Activated naive CD4-positive, alpha-beta T cell treated with anti-CD3 and anti-CD28 coated beads, Interleukin-2, amount 50 U/mL, for 16 hours (primary cell): ENCODE results near the gene MT1H.
"Not testable (repeated sequence)": the region's sequence is repeated elsewhere in the genome, so short reads cannot be mapped to it uniquely, and the experiment has no call there.

ENCODE experiments used
- DNase-seq: peaks from one replicate; pipeline ENCODE4 v3.0.0-alpha.2; 2020

The MT1H gene

DNA sequence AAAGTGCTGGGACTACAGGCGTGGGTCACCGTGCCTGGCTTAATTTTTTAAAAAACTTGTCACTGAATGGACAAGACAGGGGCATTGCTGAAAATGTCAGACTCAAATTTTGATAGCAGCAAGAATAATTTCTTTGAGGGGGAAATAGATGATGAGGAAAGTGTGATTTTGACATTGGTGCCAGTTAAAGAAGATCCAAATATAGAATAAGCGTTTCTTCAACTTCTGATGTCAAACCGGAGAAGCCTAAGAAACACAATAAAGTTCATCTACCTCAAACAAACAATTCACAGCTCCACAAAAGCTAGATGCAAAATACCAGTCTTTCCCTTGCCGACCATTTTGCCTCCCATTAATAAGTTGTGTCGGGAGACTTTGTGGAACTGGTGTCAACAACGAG lies 17.1 kb downstream of the MT1H start:
- no peak for DNase-seq

DNA sequence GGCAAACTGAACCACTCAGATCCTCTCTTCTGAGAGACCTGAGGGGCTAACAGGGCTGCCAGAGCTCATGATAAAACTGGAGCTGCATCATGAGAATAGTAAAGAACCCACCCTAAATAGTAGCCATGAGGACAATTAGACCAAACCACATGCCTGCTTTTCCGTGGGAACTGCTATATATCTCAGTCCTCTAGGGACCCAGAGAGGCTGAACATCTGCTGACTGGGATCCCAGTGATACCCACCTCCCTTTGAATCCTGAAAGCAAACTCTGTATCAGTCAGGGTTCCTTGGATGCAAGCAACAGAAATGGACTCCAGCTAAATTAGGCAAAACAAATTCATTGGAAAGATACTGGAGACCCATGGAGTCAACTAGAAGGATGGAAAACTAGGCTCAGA lies 19.1 kb downstream of the MT1H start:
- DNase-seq = no peak

- no peak for DNase-seq
These were observed 19.6 kb downstream of the MT1H start for GRCh38 chr16:56689171-56689570.

DNA sequence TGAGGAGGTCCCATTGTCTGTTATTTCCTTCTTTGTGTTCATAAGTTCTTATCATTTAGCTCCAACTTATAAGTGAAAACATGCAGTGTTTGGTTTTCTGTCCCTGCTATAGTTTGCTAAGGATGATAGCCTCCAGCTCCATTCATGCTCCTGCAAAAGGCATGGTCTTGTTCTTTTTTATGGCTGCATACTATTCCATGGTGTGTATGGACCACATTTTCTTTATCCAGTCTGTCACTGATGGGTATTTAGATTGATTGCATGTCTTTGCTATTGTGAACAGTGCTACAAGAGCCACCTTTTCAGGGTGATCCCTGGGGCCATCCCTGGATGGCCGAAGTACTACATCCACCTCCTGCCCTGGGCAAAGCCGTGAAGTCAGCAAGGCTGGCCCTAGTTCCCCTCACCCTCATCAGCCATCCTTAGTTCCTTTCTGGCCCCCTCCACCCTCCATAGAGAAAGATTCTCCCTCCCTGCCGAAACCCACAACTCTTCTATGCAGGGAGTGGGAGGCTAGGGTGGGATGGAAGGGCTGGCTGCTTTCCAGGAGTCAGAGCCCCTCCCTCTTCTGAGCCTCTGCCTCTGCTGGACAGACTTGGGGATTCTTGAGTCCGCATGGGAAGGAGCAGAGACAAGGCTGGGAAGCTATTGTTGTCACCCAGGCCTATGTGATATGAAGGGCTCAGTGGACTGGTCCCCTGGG lies 21.0 kb downstream of the MT1H start:
- DNase-seq = no peak

GRCh38 chr16:56691885-56692284 lies 22.3 kb downstream of the MT1H start:
- no peak for DNase-seq

DNA sequence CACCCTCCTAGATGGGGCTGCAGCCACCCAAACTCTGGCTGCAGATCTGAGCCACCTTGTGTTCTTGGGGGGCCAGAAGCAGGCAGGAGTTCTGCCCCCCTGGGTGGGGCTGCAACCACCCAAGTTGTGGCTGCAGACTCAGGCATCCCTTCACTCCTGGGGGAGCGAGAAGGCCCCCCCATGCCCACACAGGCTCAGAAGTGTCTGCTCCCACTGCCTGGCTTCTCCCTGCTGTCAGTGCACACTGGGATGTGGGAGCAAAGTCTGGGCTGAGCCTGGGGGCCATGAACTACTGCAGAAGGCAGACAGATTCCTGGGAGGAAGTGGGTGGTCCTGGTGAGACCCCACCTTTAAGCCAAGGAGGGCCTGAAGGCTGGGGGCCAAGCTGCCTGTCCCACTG lies 25.6 kb downstream of the MT1H start:
- no peak for DNase-seq

DNA sequence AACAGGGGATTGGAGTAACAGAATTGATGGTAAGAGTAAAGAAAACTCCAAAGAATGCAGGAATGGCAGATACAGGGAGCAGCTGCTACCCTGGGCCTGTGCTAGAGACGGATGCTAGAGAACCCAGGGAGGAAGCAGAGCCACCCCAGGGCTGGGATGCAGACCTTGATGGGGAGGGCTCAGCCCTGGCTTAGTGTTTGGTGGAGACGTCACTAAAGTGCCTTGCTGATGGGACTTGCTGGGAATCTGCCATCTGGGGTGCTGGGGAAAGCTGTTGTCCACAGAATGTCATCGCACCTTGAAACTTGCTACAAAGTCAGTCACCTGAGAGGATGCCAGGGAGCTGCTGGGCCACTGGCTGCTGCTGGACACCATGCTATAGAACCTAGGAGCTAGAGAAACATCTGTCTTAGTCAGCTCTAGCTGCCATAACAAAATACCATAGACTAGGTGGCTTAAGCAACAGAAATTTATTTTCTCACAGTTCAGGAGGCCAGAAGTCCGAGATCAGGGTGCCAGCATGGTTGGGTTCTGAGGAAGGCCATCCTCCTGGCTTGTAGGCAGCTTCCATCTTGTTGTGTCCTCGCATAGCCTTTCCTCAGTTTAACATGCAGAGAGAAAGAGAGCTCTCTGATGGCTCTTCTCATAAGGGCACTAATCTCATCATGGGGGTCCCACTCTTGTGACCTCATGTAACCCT lies 28.0 kb downstream of the MT1H start:
- DNase-seq = no peak

DNA sequence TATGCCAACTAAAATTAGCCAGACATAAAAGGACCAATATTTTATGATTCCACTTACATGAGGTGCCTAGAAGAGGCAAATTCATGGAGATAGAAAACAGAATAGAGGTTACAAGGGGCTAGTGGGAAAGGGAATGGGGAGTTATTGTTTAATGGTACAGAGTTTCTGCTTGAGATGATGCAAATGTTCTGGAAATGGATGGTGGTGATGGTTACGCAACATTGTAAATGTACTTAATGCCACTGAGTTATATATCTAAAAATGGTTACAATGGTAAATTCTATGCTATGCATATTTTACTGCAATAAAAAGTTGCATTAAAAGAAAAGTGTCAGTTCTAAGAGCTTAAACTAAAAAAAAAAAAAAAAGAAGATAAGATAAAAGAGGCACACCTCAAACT lies 30.6 kb downstream of the MT1H start:
- DNase-seq = no peak

DNA sequence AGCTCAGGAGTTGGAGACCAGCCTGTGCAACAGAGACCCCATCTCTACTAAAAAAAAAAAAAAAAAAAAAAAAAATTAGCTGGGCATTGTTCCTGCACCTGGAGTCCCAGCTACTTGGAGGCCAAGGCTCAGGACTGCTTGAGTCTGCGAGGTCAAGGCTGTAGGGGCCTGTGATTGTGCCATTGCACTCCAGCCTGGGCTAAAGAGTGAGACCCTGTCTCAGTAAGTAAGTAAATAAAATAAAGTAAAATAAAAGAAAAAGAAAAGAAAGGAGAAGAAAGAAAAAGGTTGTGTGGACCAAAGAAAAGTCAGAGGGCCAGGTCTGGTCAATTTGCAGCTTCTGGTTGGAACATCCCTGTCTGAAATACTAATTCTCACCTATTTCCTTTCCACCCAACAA lies 31.0 kb downstream of the MT1H start:
- DNase-seq = no peak

DNA sequence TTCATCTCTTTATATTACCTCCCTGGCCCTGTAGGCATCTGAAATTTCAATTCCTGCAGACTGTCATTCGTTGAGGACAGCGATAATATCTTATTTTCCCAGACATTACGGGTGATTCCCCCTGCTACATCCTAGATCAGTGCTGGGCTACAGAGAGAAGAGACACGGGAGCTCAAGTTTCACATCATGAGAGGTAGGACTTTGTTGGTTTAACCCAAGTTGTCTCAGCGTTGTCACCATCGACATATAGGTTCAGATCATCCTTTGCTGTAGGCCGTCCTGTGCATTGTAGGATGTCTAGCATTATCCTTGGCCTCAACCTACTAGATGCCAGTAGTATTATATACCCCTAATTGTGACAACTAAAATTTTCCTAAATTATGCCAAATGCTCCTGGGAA lies 31.9 kb downstream of the MT1H start:
- no peak for DNase-seq

- no peak for DNase-seq
These were observed 33.2 kb downstream of the MT1H start for GRCh38 chr16:56702836-56703235.

GRCh38 chr16:56708525-56709442 lies 39.2 kb downstream of the MT1H start:
- no peak for DNase-seq

DNA sequence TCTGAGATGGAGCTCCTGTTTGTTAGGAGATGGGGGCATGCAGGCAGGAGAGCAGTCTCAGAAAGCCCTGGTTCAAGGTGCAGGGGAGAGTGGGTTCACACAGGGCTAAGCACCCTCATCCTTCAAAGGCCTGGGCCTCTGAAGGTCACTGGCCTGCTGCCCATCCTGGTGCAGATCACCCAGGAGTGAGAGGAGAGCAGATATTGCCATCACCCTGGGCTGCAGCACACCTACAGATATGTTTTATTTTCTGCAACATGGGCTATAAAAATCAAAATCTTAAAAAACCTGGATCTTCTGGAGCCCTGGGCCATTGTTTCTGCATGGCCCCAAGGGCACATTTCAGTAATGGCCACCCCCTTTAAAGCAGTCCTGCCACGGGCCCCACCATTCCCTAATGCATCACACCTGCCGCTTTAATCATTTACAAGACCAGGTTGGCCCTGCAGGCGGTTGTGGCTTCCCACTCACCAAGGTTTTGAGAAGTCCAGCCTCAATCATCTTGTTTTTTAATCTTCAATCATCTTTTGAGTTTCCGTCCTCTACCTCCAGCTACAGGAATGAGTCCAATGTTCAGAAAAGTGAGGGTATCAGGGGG lies 39.9 kb downstream of the MT1H start:
- no peak for DNase-seq

DNA sequence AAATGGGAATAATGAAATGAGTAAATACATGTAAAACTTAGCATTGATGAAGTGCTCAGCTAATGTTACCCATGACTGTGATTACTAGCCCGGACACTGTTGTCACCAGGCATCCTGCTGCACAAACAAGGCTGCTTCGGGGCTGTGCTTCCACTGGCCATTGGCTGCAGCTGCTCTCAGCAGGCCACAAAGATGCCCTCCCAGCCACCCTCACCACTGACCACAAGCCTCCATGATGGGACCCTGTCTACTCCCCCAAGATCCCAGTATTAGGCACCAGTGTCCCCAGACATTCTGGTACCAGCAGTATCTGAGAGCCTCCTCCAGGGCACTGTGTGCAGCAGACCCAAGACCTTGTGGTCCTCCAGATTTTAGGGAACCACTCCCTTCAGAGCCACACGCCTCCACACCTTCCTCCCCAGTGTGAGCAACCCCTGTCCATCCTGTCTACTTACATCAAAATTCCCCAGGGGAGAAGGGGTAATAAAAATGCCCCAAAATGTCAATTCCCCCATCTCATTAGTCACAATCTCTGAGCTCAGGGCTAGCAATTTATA lies 40.6 kb downstream of the MT1H start:
- no peak for DNase-seq

DNA sequence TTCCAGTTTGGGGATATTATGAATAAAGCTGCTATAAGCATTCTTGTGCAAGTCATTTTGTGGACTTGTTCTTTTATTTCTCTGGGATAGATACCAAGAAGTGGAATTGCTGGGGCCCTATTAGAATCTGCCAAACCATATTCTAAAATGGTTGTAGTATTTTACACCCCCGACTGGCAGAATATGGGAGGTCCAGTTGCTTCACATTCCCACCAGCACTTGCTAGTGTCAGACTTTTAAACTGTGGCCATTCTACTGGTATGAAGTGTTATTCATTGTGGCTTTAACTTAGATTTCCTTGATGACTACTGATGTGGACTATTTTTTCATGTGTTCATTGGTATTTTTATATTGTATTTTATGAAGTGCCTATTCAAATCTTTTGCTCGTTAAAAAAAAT lies 42.2 kb downstream of the MT1H start:
- no peak for DNase-seq

GRCh38 chr16:56713794-56714193 lies 44.2 kb downstream of the MT1H start:
- no peak for DNase-seq

GRCh38 chr16:56715126-56715525 lies 45.5 kb downstream of the MT1H start:
- no peak for DNase-seq

- no peak for DNase-seq
These were observed 47.1 kb downstream of the MT1H start for GRCh38 chr16:56716761-56717160.

GRCh38 chr16:56717532-56717931 lies 47.9 kb downstream of the MT1H start:
- not testable (repeated sequence) for DNase-seq
